CD14-positive monocyte (primary cell): ENCODE measurements around the gene SLC39A9. TPM values are rescaled to one million over a fixed set of nuclear protein-coding genes. Genes with fewer than 3 reads are reported as not detected.

Source experiments
- DNase-seq, 3 donors: peaks; one replicate each; pipeline ENCODE4 v3.0.0-alpha.2; 2011 to 2022
- H2AFZ ChIP-seq: 2 replicates; pipeline ENCODE4 v1.6.0; 2012; ENCODE audit warnings: mild to moderate bottlenecking, low read depth, low read length, inconsistent platforms; ENCODE audit not compliant: insufficient read depth, poor library complexity, severe bottlenecking
- H3K27ac ChIP-seq, 2 donors: 1 replicate in 1 of 2; 2 replicates in 1 of 2; pipeline ENCODE4 v1.5.1; 2012 to 2013; ENCODE audit warnings: low read length in 2 of 2, control low read depth in 1 of 2, inconsistent platforms in 1 of 2, low read depth in 1 of 2, mild to moderate bottlenecking in 1 of 2
- H3K27me3 ChIP-seq, 2 donors: one replicate each; pipeline versions ENCODE4 v1.6.0 to v1.6.1; 2011 to 2013; ENCODE audit warnings: low read length in 2 of 2; ENCODE audit not compliant: control insufficient read depth in 2 of 2, insufficient read depth in 2 of 2
- H3K36me3 ChIP-seq, 2 donors: replicated peaks in 1 of 2; 1 replicate in 1 of 2; 2 replicates in 1 of 2; pipeline versions ENCODE4 v1.5.1 to v1.6.1; 2012 to 2013; ENCODE audit warnings: low read length in 2 of 2, control low read depth in 1 of 2, inconsistent platforms in 1 of 2, mild to moderate bottlenecking in 1 of 2; ENCODE audit not compliant: insufficient read depth in 2 of 2, control insufficient read depth in 1 of 2
- H3K4me1 ChIP-seq, 2 donors: 1 replicate in 1 of 2; 2 replicates in 1 of 2; pipeline versions ENCODE4 v1.5.1 to v1.6.1; 2012 to 2013; ENCODE audit warnings: low read length in 2 of 2, control low read depth in 1 of 2, inconsistent platforms in 1 of 2, mild to moderate bottlenecking in 1 of 2, moderate library complexity in 1 of 2; ENCODE audit not compliant: insufficient read depth in 2 of 2, control insufficient read depth in 1 of 2
- H3K4me2 ChIP-seq: replicated peaks from 2 replicates; pipeline ENCODE3; 2012; ENCODE audit warnings: low read length, moderate library complexity, mild to moderate bottlenecking; ENCODE audit not compliant: poor library complexity, severe bottlenecking; ENCODE audit errors: extremely low read depth
- H3K4me3 ChIP-seq, 3 experiments: fragments of 200-600 bp in 1 of 3; sonication (generic) in 1 of 3; replicated peaks in 1 of 3; 1 replicate in 2 of 3; 2 replicates in 1 of 3; pipeline ENCODE4 v1.5.1; 2011 to 2013; ENCODE audit warnings: low read length in 3 of 3, mild to moderate bottlenecking in 3 of 3, control low read depth in 2 of 3, low read depth in 2 of 3, inconsistent platforms in 1 of 3, moderate library complexity in 1 of 3
- H3K79me2 ChIP-seq: 2 replicates; pipeline ENCODE4 v1.6.0; 2012; ENCODE audit warnings: mild to moderate bottlenecking, control low read depth, inconsistent platforms, low read length, moderate library complexity; ENCODE audit not compliant: insufficient read depth
- H3K9ac ChIP-seq: 2 replicates; pipeline ENCODE4 v1.6.0; 2017; ENCODE audit warnings: low read length, mild to moderate bottlenecking; ENCODE audit not compliant: insufficient read depth, poor library complexity, severe bottlenecking
- H3K9me3 ChIP-seq, 2 donors: replicated peaks in 1 of 2; 1 replicate in 1 of 2; 2 replicates in 1 of 2; pipeline versions ENCODE4 v1.5.1 to v1.6.1; 2012 to 2013; ENCODE audit warnings: low read length in 2 of 2, control low read depth in 1 of 2; ENCODE audit not compliant: control insufficient read depth in 1 of 2, insufficient read depth in 1 of 2
- H4K20me1 ChIP-seq: 2 replicates; pipeline ENCODE4 v1.6.0; 2012; ENCODE audit warnings: mild to moderate bottlenecking, low read length, control low read depth, moderate library complexity; ENCODE audit not compliant: insufficient read depth
- H3K27ac Mint-ChIP-seq, 7 donors: one replicate each; pipeline ENCODE4 v1.8.0; 2020; ENCODE audit warnings: mild to moderate bottlenecking in 7 of 7, mixed read lengths in 7 of 7, moderate library complexity in 6 of 7, inconsistent platforms in 2 of 7
- H3K27me3 Mint-ChIP-seq, 3 donors: one replicate each; pipeline ENCODE4 v1.8.0; 2021 to 2022; ENCODE audit warnings: low read depth in 3 of 3, mild to moderate bottlenecking in 3 of 3, mixed read lengths in 3 of 3, moderate library complexity in 3 of 3, inconsistent platforms in 1 of 3
- H3K36me3 Mint-ChIP-seq, 2 donors: one replicate each; pipeline ENCODE4 v1.8.0; 2020; ENCODE audit warnings: mixed read lengths in 2 of 2, inconsistent platforms in 1 of 2, mild to moderate bottlenecking in 1 of 2
- H3K4me1 Mint-ChIP-seq: one replicate; pipeline ENCODE4 v1.8.0; 2020; ENCODE audit warnings: mild to moderate bottlenecking, mixed read lengths
- H3K4me3 Mint-ChIP-seq, 2 donors: one replicate each; pipeline ENCODE4 v1.8.0; 2020; ENCODE audit warnings: mild to moderate bottlenecking in 2 of 2, mixed read lengths in 2 of 2, moderate library complexity in 1 of 2
- H3K9me3 Mint-ChIP-seq, 7 donors: one replicate each; pipeline ENCODE4 v1.8.0; 2020 to 2022; ENCODE audit warnings: mixed read lengths in 7 of 7, mild to moderate bottlenecking in 6 of 7, moderate library complexity in 6 of 7, inconsistent platforms in 2 of 7
- CTCF ChIP-seq: fragments of 200-600 bp; IDR thresholded peaks from one replicate; pipeline ENCODE4 v1.8.0; 2022; ENCODE audit warnings: antibody characterized with exemption, mild to moderate bottlenecking
- WGBS: methylation state at CpG from one replicate; pipeline ENCODE4 v1.1.5; 2013; ENCODE audit warnings: missing lambda C conversion rate; ENCODE audit not compliant: insufficient coverage; 5-methylcytosine and 5-hydroxymethylcytosine counted together
- intact Hi-C, 2 donors: fragments of 100-400 bp; cut with micrococcal nuclease; formaldehyde crosslinking; loops; one replicate each; pipeline versions ENCODE4 v1.15.0 to v1.15.1; 2023
- polyA plus RNA-seq, 3 donors: library from polyadenylated mRNA; depleted of rRNA in 1 of 3; unstranded in 2 of 3; stranded (reverse) in 1 of 3; fragments of 300-500 nt in 2 of 3; fragments of >200 nt in 1 of 3; fragmentation: Illumina TruSeq in 2 of 3; gene quantifications; 1 replicate in 2 of 3; 2 replicates in 1 of 3; pipeline ENCODE4 v1.2.3, GENCODE V29; 2012 to 2021

SLC39A9 gene
- polyA plus RNA-seq, 3 donors = 28.6 to 44.2 (median 37.6) TPM

GRCh38 chr14:69373104-69373503, 25.4 kb upstream of the SLC39A9 start:
- no peaks in the 10 kb centered on the region for H4K20me1 ChIP-seq
- no peak overlapping the region for H3K4me2 ChIP-seq
- no peak overlapping the region for H3K4me3 ChIP-seq
- H3K9ac ChIP-seq = no peak overlapping the region
- no peaks in the 10 kb centered on the region for H3K27me3 Mint-ChIP-seq
- no peak overlapping the region for H2AFZ ChIP-seq
- peaks cover 18 to 26% of the 10 kb centered on the region in 2 donors for H3K4me1 ChIP-seq
- intact Hi-C loops = no loop called here
- H3K79me2 ChIP-seq = no peaks in the 10 kb centered on the region
- peaks cover 20% of the 10 kb centered on the region for H3K4me1 Mint-ChIP-seq
- no peak overlapping the region for H3K27ac ChIP-seq
- H3K4me3 Mint-ChIP-seq = no peak overlapping the region
- no peak for DNase-seq
- H3K9me3 ChIP-seq = no peaks in the 10 kb centered on the region
- no peak overlapping the region for H3K27ac Mint-ChIP-seq
- H3K36me3 ChIP-seq = peaks cover 2 to 11% of the 10 kb centered on the region in 2 donors
- WGBS = 100% methylated on average over 1 of the region's 1 CpG
- peaks cover 25 to 29% of the 10 kb centered on the region in 2 donors for H3K36me3 Mint-ChIP-seq
- H3K27me3 ChIP-seq = no peaks in the 10 kb centered on the region
- no peak for TF ChIP-seq CTCF
- H3K9me3 Mint-ChIP-seq = peaks cover 0 to 9% (median 5%) of the 10 kb centered on the region in 7 donors

- peaks cover 23% of the 10 kb centered on the region for H3K4me1 Mint-ChIP-seq
- Histone ChIP-seq H3K27me3 (no peaks in the 10 kb centered on the region), H3K9me3 (no peaks in the 10 kb centered on the region), H4K20me1 (no peaks in the 10 kb centered on the region), H3K4me1 (peaks cover 18 to 26% of the 10 kb centered on the region in 2 donors), H3K27ac (no peak overlapping the region), H3K4me2 (no peak overlapping the region), H3K79me2 (no peaks in the 10 kb centered on the region), H3K36me3 (peaks cover 2 to 14% of the 10 kb centered on the region in 2 donors), H3K4me3 (no peak overlapping the region), H2AFZ (no peak overlapping the region), H3K9ac (no peak overlapping the region)
- intact Hi-C loops = no loop called here
- no peak for TF ChIP-seq CTCF
- peaks cover 0 to 9% (median 5%) of the 10 kb centered on the region in 7 donors for H3K9me3 Mint-ChIP-seq
- H3K4me3 Mint-ChIP-seq = no peak overlapping the region
- no peaks in the 10 kb centered on the region for H3K27me3 Mint-ChIP-seq
- DNase-seq = no peak
- no peak overlapping the region for H3K27ac Mint-ChIP-seq
- peaks cover 30% of the 10 kb centered on the region in 2 donors for H3K36me3 Mint-ChIP-seq
Measured at GRCh38 chr14:69374235-69374634, 24.3 kb upstream of the SLC39A9 start.
